GM13976 (cell line): ENCODE results near the gene RAMP3.

ENCODE experiments used
- DNase-seq: peaks from one replicate; pipeline ENCODE4 v3.0.0; 2012; ENCODE audit warnings: low spot score
- CTCF ChIP-seq: IDR thresholded peaks from 2 replicates; pipeline ENCODE4 v1.5.1; 2012; ENCODE audit warnings: borderline replicate concordance, mild to moderate bottlenecking; ENCODE audit not compliant: insufficient read depth; ENCODE audit errors: extremely low read depth, missing control alignments, control extremely low read depth
- in situ Hi-C: fragments of 300-500 bp; cut with MboI; formaldehyde crosslinking; loops from one replicate; pipeline ENCODE4 v1.12.0; 2022; ENCODE audit warnings: low sequenced_read_pairs, mixed read lengths, inconsistent platforms; ENCODE audit not compliant: unreplicated experiment

Gene RAMP3

GRCh38 chr7:45174966-45175765 lies 17.6 kb downstream of the RAMP3 start:
- TF ChIP-seq CTCF = no peak
- in situ Hi-C loops = loop anchor here (25.0 kb wide), 1 partner anchor 687 kb away; the partner anchor contains the start of gene CCDC201
- DNase-seq = no peak

GRCh38 chr7:45176091-45176490 lies 18.5 kb downstream of the RAMP3 start:
- in situ Hi-C loops = no loop called here
- no peak for TF ChIP-seq CTCF
- no peak for DNase-seq

- no peak for DNase-seq
- in situ Hi-C loops = no loop called here
- no peak for TF ChIP-seq CTCF
These were observed 19.5 kb downstream of the RAMP3 start for GRCh38 chr7:45176886-45177731.

GRCh38 chr7:45177801-45178200 lies 20.2 kb downstream of the RAMP3 start:
- in situ Hi-C loops = no loop called here
- DNase-seq = peak; percentile 35
- no peak for TF ChIP-seq CTCF

GRCh38 chr7:45178241-45179225 lies 20.9 kb downstream of the RAMP3 start:
- in situ Hi-C loops = no loop called here
- no peak for TF ChIP-seq CTCF
- DNase-seq = no peak

GRCh38 chr7:45179666-45180065 lies 22.1 kb downstream of the RAMP3 start:
- no peak for DNase-seq
- in situ Hi-C loops = no loop called here
- TF ChIP-seq CTCF = no peak
